IPS DF 6.9 (cell line): ENCODE data around the gene FSIP2.
"Not testable (repeated sequence)": the region's sequence is repeated elsewhere in the genome, so short reads cannot be mapped to it uniquely, and the experiment has no call there.

Experiments used
- DNase-seq: peaks from one replicate; pipeline ENCODE4 v3.0.0-alpha.2; 2013; ENCODE audit warnings: low read depth, low spot score
- H3K27ac ChIP-seq: one replicate; pipeline ENCODE4 v1.5.1; 2013; ENCODE audit warnings: low read length, control low read depth
- H3K27me3 ChIP-seq: 2 replicates; pipeline ENCODE4 v1.6.1; 2013; ENCODE audit warnings: mild to moderate bottlenecking, low read length; ENCODE audit not compliant: control insufficient read depth, insufficient read depth
- H3K36me3 ChIP-seq: 2 replicates; pipeline ENCODE4 v1.6.1; 2013; ENCODE audit warnings: low read length; ENCODE audit not compliant: control insufficient read depth, insufficient read depth
- H3K4me1 ChIP-seq: 2 replicates; pipeline ENCODE4 v1.6.1; 2013; ENCODE audit warnings: low read length; ENCODE audit not compliant: control insufficient read depth, insufficient read depth
- H3K4me3 ChIP-seq: 2 replicates; pipeline ENCODE4 v1.5.1; 2013; ENCODE audit warnings: mild to moderate bottlenecking, low read length
- H3K9me3 ChIP-seq: 2 replicates; pipeline ENCODE4 v1.6.1; 2013; ENCODE audit warnings: low read length, inconsistent platforms; ENCODE audit not compliant: control insufficient read depth, insufficient read depth
- WGBS: extraction: QIAGEN DNeasy Blood & Tissue Kit; methylation state at CpG from one replicate; pipeline ENCODE4 v1.1.7; 2013; ENCODE audit warnings: mixed read lengths, missing lambda C conversion rate; ENCODE audit not compliant: insufficient read length, insufficient coverage; 5-methylcytosine and 5-hydroxymethylcytosine counted together

The FSIP2 gene

GRCh38 chr2:185857691-185858090 lies 119.1 kb downstream of the FSIP2 start:
- Histone ChIP-seq H3K9me3 (no peaks in the 10 kb centered on the region), H3K4me1 (no peaks in the 10 kb centered on the region; the same call in 1 of the 2 replicates), H3K4me3 (no peak overlapping the region), H3K27ac (no peak overlapping the region), H3K27me3 (no peaks in the 10 kb centered on the region), H3K36me3 (no peaks in the 10 kb centered on the region)
- no peak for DNase-seq

GRCh38 chr2:185859506-185859905 lies 120.9 kb downstream of the FSIP2 start:
- Histone ChIP-seq H3K4me3 (no peak overlapping the region), H3K4me1 (no peaks in the 10 kb centered on the region; the same call in 1 of the 2 replicates), H3K27me3 (no peaks in the 10 kb centered on the region), H3K36me3 (no peaks in the 10 kb centered on the region), H3K9me3 (no peaks in the 10 kb centered on the region), H3K27ac (no peak overlapping the region)
- no peak for DNase-seq

GRCh38 chr2:185860321-185860720 lies 121.7 kb downstream of the FSIP2 start:
- Histone ChIP-seq H3K27ac (no peak overlapping the region), H3K4me3 (no peak overlapping the region), H3K27me3 (no peaks in the 10 kb centered on the region), H3K36me3 (no peaks in the 10 kb centered on the region), H3K4me1 (no peaks in the 10 kb centered on the region; the same call in 1 of the 2 replicates), H3K9me3 (no peaks in the 10 kb centered on the region)
- WGBS: no CpG with 5 or more reads among the region's 1 CpG
- DNase-seq: no peak

- no CpG with 5 or more reads among the region's 7 CpGs for WGBS
- H3K27me3 ChIP-seq: no peaks in the 10 kb centered on the region
- H3K4me3 ChIP-seq: no peak overlapping the region
- no peak overlapping the region for H3K27ac ChIP-seq
- no peaks in the 10 kb centered on the region for H3K36me3 ChIP-seq
- no peaks in the 10 kb centered on the region for H3K9me3 ChIP-seq
- H3K4me1 ChIP-seq: no peaks in the 10 kb centered on the region; the same call in 1 of the 2 replicates
- DNase-seq: no peak
Measured at GRCh38 chr2:185862657-185863398, 124.2 kb downstream of the FSIP2 start.

GRCh38 chr2:185864468-185865260 lies 126.1 kb downstream of the FSIP2 start:
- H3K27ac ChIP-seq: not testable (repeated sequence)

GRCh38 chr2:185875136-185875931 lies 136.7 kb downstream of the FSIP2 start:
- no peak overlapping the region for H3K27ac ChIP-seq
- no peaks in the 10 kb centered on the region for H3K4me1 ChIP-seq
- H3K9me3 ChIP-seq: no peaks in the 10 kb centered on the region
- no peak overlapping the region for H3K4me3 ChIP-seq
- no peak for DNase-seq
- no peaks in the 10 kb centered on the region for H3K36me3 ChIP-seq
- WGBS: no CpG with 5 or more reads among the region's 7 CpGs
- no peaks in the 10 kb centered on the region for H3K27me3 ChIP-seq

More at GRCh38 chr2:185864468-185865260, 126.1 kb downstream of the FSIP2 start:
- not testable (repeated sequence) for H3K27me3 ChIP-seq, H3K4me3 ChIP-seq, H3K4me1 ChIP-seq, H3K9me3 ChIP-seq, H3K36me3 ChIP-seq, DNase-seq
- WGBS: no CpG with 5 or more reads among the region's 31 CpGs

GRCh38 chr2:185876234-185876633 lies 137.6 kb downstream of the FSIP2 start:
- no CpG with 5 or more reads among the region's 3 CpGs for WGBS
- no peaks in the 10 kb centered on the region for H3K9me3 ChIP-seq
- no peaks in the 10 kb centered on the region for H3K27me3 ChIP-seq
- H3K4me3 ChIP-seq: no peak overlapping the region
- H3K36me3 ChIP-seq: no peaks in the 10 kb centered on the region
- H3K4me1 ChIP-seq: no peaks in the 10 kb centered on the region
- H3K27ac ChIP-seq: no peak overlapping the region
- DNase-seq: no peak

GRCh38 chr2:185880396-185880795 lies 141.8 kb downstream of the FSIP2 start:
- Histone ChIP-seq H3K27ac (no peak overlapping the region), H3K4me1 (no peaks in the 10 kb centered on the region), H3K4me3 (no peak overlapping the region), H3K27me3 (no peaks in the 10 kb centered on the region), H3K36me3 (no peaks in the 10 kb centered on the region), H3K9me3 (no peaks in the 10 kb centered on the region)
- DNase-seq: no peak
- WGBS: no CpG with 5 or more reads among the region's 2 CpGs
